ENCODE results near the gene LRRN4. TPM values are rescaled to one million over a fixed set of nuclear protein-coding genes. Genes with fewer than 3 reads are reported as not detected.

LRRN4 gene
- total RNA-seq, 1 donor from 2014 or later = not detected

Other genes with a start within 250 kb of the LRRN4 start
- gene CHGB, start 142.6 kb downstream of the LRRN4 start, total RNA-seq = 0.07 TPM in 1 of 2 replicates, not detected in the other
- gene TRMT6, start 103.5 kb downstream of the LRRN4 start, total RNA-seq = 21.4 TPM in 2 replicates
- gene MCM8, start 103.4 kb downstream of the LRRN4 start, total RNA-seq = 34.3 and 35.7 TPM in 2 replicates
- gene CRLS1, start 47.9 kb downstream of the LRRN4 start, total RNA-seq = 38.6 and 43.9 TPM in 2 replicates
- 0.45 and 0.75 TPM in 2 replicates for gene FERMT1, start 69.0 kb upstream of the LRRN4 start, total RNA-seq